Myocyte (in vitro differentiated cells): ENCODE results near the gene RAB7B. TPM values are rescaled to one million over a fixed set of nuclear protein-coding genes. Genes with fewer than 3 reads are reported as not detected.

Experiments
- DNase-seq: peaks from one replicate; pipeline ENCODE4 v3.0.0-alpha.2; 2012; ENCODE audit warnings: low read depth
- total RNA-seq: library from RNA; depleted of rRNA; stranded (reverse); fragments of >200 nt; gene quantifications from 2 replicates; pipeline ENCODE4 v1.2.3, GENCODE V29; 2014

RAB7B gene
- total RNA-seq, 1 donor from 2014 or later: 9.0 TPM

GRCh38 chr1:205950826-205951549 lies 52.2 kb downstream of the RAB7B start:
- peak; percentile 96 for DNase-seq

- peak; percentile 98 for DNase-seq
Measured at GRCh38 chr1:205950280-205950679, 52.9 kb downstream of the RAB7B start.

GRCh38 chr1:205949753-205950152 lies 53.4 kb downstream of the RAB7B start:
- DNase-seq: no peak

GRCh38 chr1:205948886-205949285 lies 54.3 kb downstream of the RAB7B start:
- peak; percentile 76 for DNase-seq

GRCh38 chr1:205948039-205948438 lies 55.2 kb downstream of the RAB7B start:
- DNase-seq: no peak

- peak; percentile 71 for DNase-seq
Measured at GRCh38 chr1:205947024-205947423, 56.2 kb downstream of the RAB7B start.

GRCh38 chr1:205945069-205945468 lies 58.1 kb downstream of the RAB7B start:
- DNase-seq: no peak

GRCh38 chr1:205944525-205944924 lies 58.7 kb downstream of the RAB7B start:
- no peak for DNase-seq

- DNase-seq: no peak
Measured at GRCh38 chr1:205943245-205943644, 60.0 kb downstream of the RAB7B start, which contains the start of gene SLC26A9. Gene SLC26A9, minus strand, starts transcription at chr1:205943456. Its CDS starts 7,636 bp downstream, at chr1:205935820.

GRCh38 chr1:205942631-205943159 lies 60.5 kb downstream of the RAB7B start:
- no peak for DNase-seq

- DNase-seq: no peak
Measured at GRCh38 chr1:205940710-205941109, 62.5 kb downstream of the RAB7B start.

- no peak for DNase-seq
Measured at GRCh38 chr1:205939690-205940330, 63.4 kb downstream of the RAB7B start.

- no peak for DNase-seq
Measured at GRCh38 chr1:205938682-205939081, 64.5 kb downstream of the RAB7B start.

GRCh38 chr1:205936846-205937586 lies 66.2 kb downstream of the RAB7B start:
- peak; percentile 45 for DNase-seq

- no peak for DNase-seq
Measured at GRCh38 chr1:205936311-205936710, 66.9 kb downstream of the RAB7B start.

- no peak for DNase-seq
Measured at GRCh38 chr1:205935869-205936268, 67.3 kb downstream of the RAB7B start.

- no peak for DNase-seq
Measured at GRCh38 chr1:205934788-205935187, 68.4 kb downstream of the RAB7B start.

- DNase-seq: no peak
Measured at GRCh38 chr1:205933671-205934618, 69.2 kb downstream of the RAB7B start.

- no peak for DNase-seq
Measured at GRCh38 chr1:205932776-205933175, 70.4 kb downstream of the RAB7B start.

- no peak for DNase-seq
Measured at GRCh38 chr1:205930799-205931281, 72.4 kb downstream of the RAB7B start.

- DNase-seq: no peak
Measured at GRCh38 chr1:205930195-205930577, 73.0 kb downstream of the RAB7B start.
